ENCODE results near the gene RABL2A. TPM values are rescaled to one million over a fixed set of nuclear protein-coding genes. Genes with fewer than 3 reads are reported as not detected.
"Not testable (repeated sequence)": the region's sequence is repeated elsewhere in the genome, so short reads cannot be mapped to it uniquely, and the experiment has no call there.

The RABL2A gene
- total RNA-seq, 2 donors from 2014 or later: 29.0 to 33.5 TPM

DNA sequence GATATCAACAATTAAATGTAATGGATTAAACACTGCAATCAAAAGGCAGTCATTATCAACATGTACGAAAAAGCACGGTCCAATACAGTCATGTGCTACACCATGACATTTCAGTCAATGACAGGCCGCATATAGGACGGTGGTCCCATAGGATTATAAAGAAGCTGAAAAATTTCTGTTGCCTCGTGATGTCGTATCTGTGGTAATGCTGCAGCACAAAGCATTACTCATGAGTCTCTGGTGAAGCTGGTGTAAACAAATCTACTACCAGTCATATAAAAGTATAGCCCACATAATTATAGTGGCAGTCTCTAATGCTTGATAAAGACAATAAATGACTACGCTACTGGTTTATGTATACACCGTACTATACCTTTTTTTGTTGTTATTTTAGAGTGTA lies 58.4 kb downstream of the RABL2A start:
- no peak overlapping the region for H3K9ac ChIP-seq (ENCODE audit: extremely low read depth, low read length, poor library complexity, severe bottlenecking)
- no peaks in the 10 kb centered on the region for H3K4me1 ChIP-seq (ENCODE audit: control insufficient read depth, insufficient read depth, low read length)
- H3K36me3 ChIP-seq (ENCODE audit: control insufficient read depth, insufficient read depth, low read length): no peaks in the 10 kb centered on the region
- H3K9me3 ChIP-seq (ENCODE audit: control insufficient read depth, low read length): peaks cover 7% of the 10 kb centered on the region
- no peak for DNase-seq
- H3K36me3 Mint-ChIP-seq (ENCODE audit: low read depth): no peaks in the 10 kb centered on the region
- H3K9me3 Mint-ChIP-seq: peaks cover 13% of the 10 kb centered on the region
- 95 to 97% methylated on average over 6 to 8 of the region's 8 CpGs for WGBS, 2 experiments (ENCODE audit: insufficient coverage in 1 of 2, insufficient read length in 1 of 2)
- peaks cover 24% of the 10 kb centered on the region for H3K27me3 Mint-ChIP-seq (ENCODE audit: insufficient read depth)
- no peak overlapping the region for H3K27ac Mint-ChIP-seq
- H3K4me3 ChIP-seq (ENCODE audit: low read length): no peak overlapping the region
- H3K4me1 Mint-ChIP-seq: no peaks in the 10 kb centered on the region
- H3K27me3 ChIP-seq (ENCODE audit: control insufficient read depth, insufficient read depth, low read length, poor library complexity, severe bottlenecking): no peaks in the 10 kb centered on the region
- no peak overlapping the region for H3K4me3 Mint-ChIP-seq
- no peak overlapping the region for H3K27ac ChIP-seq (ENCODE audit: low read depth, low read length)
- TF ChIP-seq, protein P1, sequence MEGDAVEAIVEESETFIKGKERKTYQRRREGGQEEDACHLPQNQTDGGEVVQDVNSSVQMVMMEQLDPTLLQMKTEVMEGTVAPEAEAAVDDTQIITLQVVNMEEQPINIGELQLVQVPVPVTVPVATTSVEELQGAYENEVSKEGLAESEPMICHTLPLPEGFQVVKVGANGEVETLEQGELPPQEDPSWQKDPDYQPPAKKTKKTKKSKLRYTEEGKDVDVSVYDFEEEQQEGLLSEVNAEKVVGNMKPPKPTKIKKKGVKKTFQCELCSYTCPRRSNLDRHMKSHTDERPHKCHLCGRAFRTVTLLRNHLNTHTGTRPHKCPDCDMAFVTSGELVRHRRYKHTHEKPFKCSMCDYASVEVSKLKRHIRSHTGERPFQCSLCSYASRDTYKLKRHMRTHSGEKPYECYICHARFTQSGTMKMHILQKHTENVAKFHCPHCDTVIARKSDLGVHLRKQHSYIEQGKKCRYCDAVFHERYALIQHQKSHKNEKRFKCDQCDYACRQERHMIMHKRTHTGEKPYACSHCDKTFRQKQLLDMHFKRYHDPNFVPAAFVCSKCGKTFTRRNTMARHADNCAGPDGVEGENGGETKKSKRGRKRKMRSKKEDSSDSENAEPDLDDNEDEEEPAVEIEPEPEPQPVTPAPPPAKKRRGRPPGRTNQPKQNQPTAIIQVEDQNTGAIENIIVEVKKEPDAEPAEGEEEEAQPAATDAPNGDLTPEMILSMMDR (conservative IDR thresholded peaks at IDR 0.05): no peak

DNA sequence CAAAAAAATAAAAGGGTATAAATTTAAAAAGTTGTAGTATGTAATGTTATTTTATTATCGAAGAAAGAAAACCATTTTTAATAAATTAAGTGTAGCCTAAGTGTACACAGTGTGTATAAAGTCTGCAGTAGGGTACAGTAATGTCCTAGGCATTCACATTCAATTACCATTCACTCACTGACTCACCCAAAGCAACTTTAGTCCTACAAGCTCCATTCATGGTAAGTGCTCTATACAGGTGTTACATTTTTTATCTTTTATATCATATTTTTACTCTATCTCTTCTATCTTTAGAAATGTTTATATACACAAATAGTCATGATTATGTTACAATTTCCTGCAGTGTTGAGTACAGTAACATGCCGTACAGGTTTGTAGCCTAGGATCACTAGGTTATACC lies 59.5 kb downstream of the RABL2A start:
- Mint-ChIP-seq H3K36me3 (ENCODE audit: low read depth) (no peaks in the 10 kb centered on the region), H3K4me3 (no peak overlapping the region), H3K9me3 (peaks cover 13% of the 10 kb centered on the region), H3K27me3 (ENCODE audit: insufficient read depth) (peaks cover 20% of the 10 kb centered on the region), H3K27ac (no peak overlapping the region), H3K4me1 (no peaks in the 10 kb centered on the region)
- DNase-seq: no peak
- H3K9ac ChIP-seq (ENCODE audit: extremely low read depth, low read length, poor library complexity, severe bottlenecking): no peak overlapping the region
- no peaks in the 10 kb centered on the region for H3K4me1 ChIP-seq (ENCODE audit: control insufficient read depth, insufficient read depth, low read length)
- no peaks in the 10 kb centered on the region for H3K27me3 ChIP-seq (ENCODE audit: control insufficient read depth, insufficient read depth, low read length, poor library complexity, severe bottlenecking)
- no peaks in the 10 kb centered on the region for H3K36me3 ChIP-seq (ENCODE audit: control insufficient read depth, insufficient read depth, low read length)
- TF ChIP-seq, protein P1 (conservative IDR thresholded peaks at IDR 0.05): no peak
- 88 to 91% methylated on average over 1 to 2 of the region's 2 CpGs for WGBS, 2 experiments (ENCODE audit: insufficient coverage in 1 of 2, insufficient read length in 1 of 2)
- H3K9me3 ChIP-seq (ENCODE audit: control insufficient read depth, low read length): peaks cover 5% of the 10 kb centered on the region
- no peak overlapping the region for H3K4me3 ChIP-seq (ENCODE audit: low read length)
- H3K27ac ChIP-seq (ENCODE audit: low read depth, low read length): no peak overlapping the region

GRCh38 chr2:113690871-113691270 lies 63.8 kb downstream of the RABL2A start:
- H3K4me1 ChIP-seq (ENCODE audit: control insufficient read depth, insufficient read depth, low read length); H3K27ac Mint-ChIP-seq; H3K4me1 Mint-ChIP-seq; H3K4me3 Mint-ChIP-seq; H3K9me3 ChIP-seq (ENCODE audit: control insufficient read depth, low read length); H3K36me3 ChIP-seq (ENCODE audit: control insufficient read depth, insufficient read depth, low read length); DNase-seq; H3K27ac ChIP-seq (ENCODE audit: low read depth, low read length); H3K27me3 Mint-ChIP-seq (ENCODE audit: insufficient read depth); H3K27me3 ChIP-seq (ENCODE audit: control insufficient read depth, insufficient read depth, low read length, poor library complexity, severe bottlenecking); H3K9ac ChIP-seq (ENCODE audit: extremely low read depth, low read length, poor library complexity, severe bottlenecking); H3K36me3 Mint-ChIP-seq (ENCODE audit: low read depth); H3K9me3 Mint-ChIP-seq; H3K4me3 ChIP-seq (ENCODE audit: low read length): not testable (repeated sequence)
- WGBS, 2 experiments (ENCODE audit: insufficient coverage in 1 of 2, insufficient read length in 1 of 2): 76% methylated on average over 2 of the region's 3 CpGs; no CpG with 5 or more reads in 1 of the 2 experiments

Small RNA genes lying within 50 kb of the gene (microRNA-seq; reads per million reads assigned to microRNA genes)
- not detected for gene MIR1302-3 (ENCODE audit: borderline microRNAs expressed)

Other genes with a start within 250 kb of the RABL2A start
- 10 to 100 TPM; 40.9 to 47.2 TPM for gene ZNG1B, start 189.6 kb upstream of the RABL2A start, total RNA-seq
- gene FOXD4L1, start 128.6 kb upstream of the RABL2A start, total RNA-seq: under 1 TPM; 0.15 to 0.22 TPM
- gene SLC35F5, start 129.4 kb downstream of the RABL2A start, total RNA-seq: 10 to 100 TPM; 37.1 to 39.0 TPM

Measured in endodermal cell (in vitro differentiated cells).